Thymus (tissue), 11 donors: ENCODE data around the gene RPS6KA5. TPM values are rescaled to one million over a fixed set of nuclear protein-coding genes. Genes with fewer than 3 reads are reported as not detected.
A peak's percentile ranks its signal among the peaks of the same experiment; 100 is the strongest.

Source experiments
- DNase-seq, 9 donors: peaks; one replicate each; pipeline ENCODE4 v3.0.0-alpha.2; 2013; ENCODE audit warnings: low spot score in 9 of 9, low read depth in 6 of 9, missing footprints in 1 of 9
- H3K27ac ChIP-seq, 2 donors: one replicate each; pipeline ENCODE4 v1.5.1; 2013; ENCODE audit warnings: control low read depth in 1 of 2, low read depth in 1 of 2, low read length in 1 of 2, mild to moderate bottlenecking in 1 of 2, moderate library complexity in 1 of 2
- H3K27me3 ChIP-seq, 2 donors: one replicate each; pipeline ENCODE4 v1.5.1; 2013; ENCODE audit warnings: low read length in 1 of 2; ENCODE audit not compliant: control insufficient read depth in 2 of 2, insufficient read depth in 1 of 2
- H3K36me3 ChIP-seq, 2 donors: one replicate each; pipeline ENCODE4 v1.5.1; 2013; ENCODE audit warnings: low read length in 1 of 2, mild to moderate bottlenecking in 1 of 2, moderate library complexity in 1 of 2; ENCODE audit not compliant: control insufficient read depth in 2 of 2, insufficient read depth in 2 of 2
- H3K4me1 ChIP-seq, 2 donors: one replicate each; pipeline ENCODE4 v1.5.1; 2013; ENCODE audit warnings: low read length in 2 of 2; ENCODE audit not compliant: control insufficient read depth in 2 of 2, insufficient read depth in 2 of 2
- H3K4me3 ChIP-seq, 2 donors: one replicate each; pipeline ENCODE4 v1.5.1; 2013; ENCODE audit warnings: low read length in 2 of 2, control low read depth in 1 of 2, mild to moderate bottlenecking in 1 of 2
- H3K9me3 ChIP-seq, 2 donors: one replicate each; pipeline ENCODE4 v1.5.1; 2013; ENCODE audit warnings: low read length in 1 of 2, mild to moderate bottlenecking in 1 of 2; ENCODE audit not compliant: control insufficient read depth in 2 of 2, insufficient read depth in 1 of 2
- WGBS: extraction: QIAGEN DNeasy Blood & Tissue Kit; methylation state at CpG from one replicate; pipeline ENCODE4 v1.1.7; 2013; 5-methylcytosine and 5-hydroxymethylcytosine counted together
- polyA plus RNA-seq: library from polyadenylated mRNA; stranded (reverse); fragments of 200-250 nt; gene quantifications from one replicate; pipeline ENCODE4 v1.2.3, GENCODE V29; 2013
- total RNA-seq: library from RNA; stranded (reverse); fragments of 120-200 nt; gene quantifications from one replicate; pipeline ENCODE4 v1.2.4, GENCODE V29; 2013
- donor health status: healthy.

The RPS6KA5 gene
- total and polyA plus RNA-seq, 2 donors = 4.0 to 5.1 TPM

GRCh38 chr14:91059576-91060350 lies 678 bp downstream of the RPS6KA5 start:
- Histone ChIP-seq H3K4me1 (peaks cover 11% of the 10 kb centered on the region in 2 donors), H3K36me3 (no peaks in the 10 kb centered on the region), H3K27ac (peak overlapping the region; percentile 90 to 96), H3K27me3 (peaks cover 0 to 4% of the 10 kb centered on the region in 2 donors), H3K9me3 (no peaks in the 10 kb centered on the region), H3K4me3 (peak overlapping the region; percentile 82 to 86)
- peak in 4 of 9 donors; percentile 14 to 54 (median 44) for DNase-seq
- WGBS = under 1% methylated on average over 72 of the region's 72 CpGs

DNA sequence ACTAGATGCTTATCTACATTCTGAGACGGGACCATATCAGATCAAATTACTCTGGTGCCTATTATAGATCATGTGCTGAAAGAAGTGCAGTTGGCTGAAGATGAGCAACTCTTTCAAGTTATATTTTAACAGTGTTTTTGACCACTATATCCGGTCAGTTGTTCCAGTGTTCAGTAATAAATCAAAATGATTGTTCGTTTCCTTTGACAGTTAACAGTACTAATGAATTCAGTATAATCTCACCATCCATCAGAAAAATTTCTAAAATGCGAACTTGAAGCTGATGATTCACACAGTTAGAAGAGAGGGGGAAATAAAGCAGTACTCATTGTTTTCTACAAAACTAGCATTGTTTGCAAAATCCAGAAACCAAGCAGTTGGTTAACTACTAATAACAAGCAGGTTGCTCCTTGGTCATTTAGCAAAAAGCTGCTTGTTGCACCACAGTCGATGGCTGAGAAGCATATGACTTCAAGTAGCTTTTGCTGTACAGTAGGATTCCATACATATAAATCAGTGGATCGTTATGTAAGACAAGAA lies 2.3 kb downstream of the RPS6KA5 start:
- Histone ChIP-seq H3K4me1 (peaks cover 8 to 11% of the 10 kb centered on the region in 2 donors), H3K27ac (no peak overlapping the region), H3K9me3 (no peaks in the 10 kb centered on the region), H3K4me3 (no peak overlapping the region), H3K27me3 (peaks cover 0 to 4% of the 10 kb centered on the region in 2 donors), H3K36me3 (no peaks in the 10 kb centered on the region)
- 82% methylated on average over 6 of the region's 6 CpGs for WGBS
- DNase-seq = no peak

DNA sequence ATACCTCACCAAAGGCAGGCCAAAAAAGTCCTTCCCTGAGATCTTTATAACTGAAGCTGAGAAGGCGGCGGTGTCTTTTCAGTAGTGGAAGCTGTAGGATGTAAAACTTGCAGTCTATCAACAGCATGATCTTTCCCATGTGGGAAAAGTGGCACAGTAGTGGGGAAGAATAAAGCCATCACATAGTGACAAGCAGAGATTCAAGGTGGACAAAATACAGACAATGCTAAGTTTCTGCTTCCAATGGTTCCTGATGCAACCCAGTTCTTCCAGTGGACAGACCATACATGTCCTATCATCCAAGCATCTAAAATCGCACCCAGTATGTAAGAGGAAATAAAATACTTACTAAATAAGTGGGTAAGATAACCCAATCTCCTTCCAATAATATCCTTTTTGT lies 4.1 kb downstream of the RPS6KA5 start:
- no peak overlapping the region for H3K27ac ChIP-seq
- WGBS = 97% methylated on average over 3 of the region's 3 CpGs
- no peak for DNase-seq
- H3K36me3 ChIP-seq = no peaks in the 10 kb centered on the region
- H3K4me3 ChIP-seq = no peak overlapping the region
- peaks cover 0 to 4% of the 10 kb centered on the region in 2 donors for H3K27me3 ChIP-seq
- no peaks in the 10 kb centered on the region for H3K9me3 ChIP-seq
- H3K4me1 ChIP-seq = peaks cover 4 to 8% of the 10 kb centered on the region in 2 donors

DNA sequence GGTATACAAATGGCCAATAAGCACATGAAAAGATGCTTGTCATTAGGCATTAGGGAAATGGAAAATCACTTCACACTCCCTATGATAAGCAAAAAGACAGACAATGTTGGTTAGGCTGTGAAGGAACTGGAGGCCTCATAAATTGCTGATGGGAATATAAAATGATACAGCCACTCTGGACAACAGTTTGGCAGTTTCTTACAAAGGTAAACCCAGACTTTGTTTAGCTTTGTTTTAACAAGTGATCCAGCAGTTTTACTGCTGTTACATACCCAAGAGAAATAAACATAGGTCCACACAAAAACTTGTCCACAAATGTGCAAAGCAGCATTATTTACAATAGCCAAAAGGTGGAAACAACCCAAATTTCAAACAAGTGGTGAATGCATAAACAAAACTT lies 5.4 kb downstream of the RPS6KA5 start:
- H3K27ac ChIP-seq = no peak overlapping the region
- peaks cover 0 to 4% of the 10 kb centered on the region in 2 donors for H3K27me3 ChIP-seq
- H3K4me1 ChIP-seq = peaks cover 0 to 3% of the 10 kb centered on the region in 2 donors
- no peak overlapping the region for H3K4me3 ChIP-seq
- DNase-seq = no peak
- no peaks in the 10 kb centered on the region for H3K36me3 ChIP-seq
- peaks cover 0 to 2% of the 10 kb centered on the region in 2 donors for H3K9me3 ChIP-seq

GRCh38 chr14:91048676-91049075 lies 11.8 kb downstream of the RPS6KA5 start:
- no peak for DNase-seq
- 98% methylated on average over 1 of the region's 1 CpG for WGBS

DNA sequence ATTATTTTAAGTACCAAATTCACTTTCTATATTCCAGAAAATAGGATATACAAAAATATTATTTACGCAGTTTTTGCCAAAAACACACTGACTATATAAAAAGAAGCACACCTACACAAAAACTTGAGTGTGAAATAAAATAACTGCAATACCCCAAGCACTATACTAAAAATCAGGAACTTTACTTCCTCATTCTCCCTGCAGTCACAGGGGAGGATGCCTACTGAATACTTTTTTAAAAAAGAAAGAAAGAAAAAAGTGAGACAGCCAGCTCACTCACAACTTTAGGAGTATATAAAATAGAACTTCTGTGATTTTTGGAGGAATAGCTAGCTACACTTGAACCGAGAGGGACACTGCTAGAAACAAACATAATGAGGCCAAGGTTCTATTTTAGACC lies 12.2 kb downstream of the RPS6KA5 start:
- no peak overlapping the region for H3K4me3 ChIP-seq
- 76% methylated on average over 2 of the region's 2 CpGs for WGBS
- peaks cover 0 to 3% of the 10 kb centered on the region in 2 donors for H3K4me1 ChIP-seq
- no peaks in the 10 kb centered on the region for H3K27me3 ChIP-seq
- H3K36me3 ChIP-seq = no peaks in the 10 kb centered on the region
- no peak overlapping the region for H3K27ac ChIP-seq
- DNase-seq = no peak
- peaks cover 0 to 2% of the 10 kb centered on the region in 2 donors for H3K9me3 ChIP-seq

More at GRCh38 chr14:91048676-91049075, 11.8 kb downstream of the RPS6KA5 start:
- Histone ChIP-seq H3K9me3 (peaks cover 0 to 2% of the 10 kb centered on the region in 2 donors), H3K27me3 (no peaks in the 10 kb centered on the region), H3K4me3 (no peak overlapping the region), H3K27ac (no peak overlapping the region), H3K36me3 (no peaks in the 10 kb centered on the region), H3K4me1 (peaks cover 0 to 3% of the 10 kb centered on the region in 2 donors)

DNA sequence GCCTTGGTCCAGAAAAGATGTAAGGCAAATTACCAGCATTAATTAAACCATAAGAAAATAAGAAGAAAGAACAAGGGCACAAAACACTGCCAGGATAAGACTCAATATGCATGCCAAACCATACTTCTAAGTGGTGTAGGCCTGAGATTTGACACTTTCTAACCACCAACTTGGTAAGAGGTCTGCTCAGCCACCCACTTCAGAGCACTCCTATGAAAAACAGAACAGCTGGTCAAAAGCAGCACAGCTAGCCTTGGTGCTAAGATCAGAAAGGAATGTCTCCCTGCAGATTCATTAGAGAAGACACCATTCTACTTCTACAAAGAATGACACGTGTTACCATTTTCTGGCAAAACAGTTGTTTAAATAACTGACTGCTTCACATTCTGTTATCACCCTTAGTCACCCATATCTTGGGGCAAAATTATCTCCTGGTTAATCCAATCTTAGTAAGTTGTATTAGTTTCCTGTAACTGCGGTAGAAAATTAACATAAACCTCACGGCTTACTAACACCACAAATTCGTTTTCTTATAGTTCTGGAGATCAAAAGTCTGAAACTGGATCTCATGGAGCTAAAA lies 13.2 kb downstream of the RPS6KA5 start:
- H3K27me3 ChIP-seq = no peaks in the 10 kb centered on the region
- peaks cover 0 to 2% of the 10 kb centered on the region in 2 donors for H3K9me3 ChIP-seq
- H3K36me3 ChIP-seq = no peaks in the 10 kb centered on the region
- 96% methylated on average over 4 of the region's 4 CpGs for whole genome bisulfite sequencing
- H3K27ac ChIP-seq = no peak overlapping the region
- peaks cover 0 to 3% of the 10 kb centered on the region in 2 donors for H3K4me1 ChIP-seq
- no peak for DNase-seq
- H3K4me3 ChIP-seq = no peak overlapping the region

DNA sequence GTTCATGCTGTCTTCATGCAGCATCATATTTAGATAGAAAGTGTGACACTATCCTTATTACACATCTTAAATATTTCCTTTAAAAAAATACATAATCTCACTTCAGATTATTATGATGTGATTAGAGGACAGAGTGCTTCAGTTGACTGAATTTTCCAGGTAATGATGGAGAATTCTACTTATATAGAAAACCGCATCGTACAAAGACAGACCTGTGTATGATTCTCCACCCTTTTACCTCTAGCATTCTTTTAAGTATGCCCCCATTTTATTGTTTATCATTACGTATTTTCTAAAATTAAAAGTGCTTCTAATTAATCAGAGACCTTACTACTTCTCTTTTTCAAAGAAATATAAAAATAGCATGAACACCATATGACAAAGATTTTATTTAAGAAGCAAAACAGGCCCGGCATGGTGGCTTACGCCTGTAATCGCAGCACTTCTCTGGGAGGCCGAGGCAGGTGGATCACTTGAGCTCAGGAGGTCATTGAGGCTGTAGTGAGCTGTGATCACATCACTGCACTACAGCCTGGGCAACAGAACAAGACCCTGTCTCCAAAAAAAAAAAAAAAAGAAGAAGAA lies 13.9 kb downstream of the RPS6KA5 start:
- no peak overlapping the region for H3K4me3 ChIP-seq
- no peak overlapping the region for H3K27ac ChIP-seq
- peaks cover 0 to 2% of the 10 kb centered on the region in 2 donors for H3K9me3 ChIP-seq
- WGBS = 84% methylated on average over 7 of the region's 7 CpGs
- H3K27me3 ChIP-seq = no peaks in the 10 kb centered on the region
- H3K4me1 ChIP-seq = peaks cover 0 to 3% of the 10 kb centered on the region in 2 donors
- no peaks in the 10 kb centered on the region for H3K36me3 ChIP-seq
- no peak for DNase-seq

- no peak for DNase-seq
- no peaks in the 10 kb centered on the region for H3K9me3 ChIP-seq
- 46% methylated on average over 2 of the region's 2 CpGs for WGBS
- H3K4me1 ChIP-seq = no peaks in the 10 kb centered on the region
- H3K36me3 ChIP-seq = no peaks in the 10 kb centered on the region
- no peak overlapping the region for H3K4me3 ChIP-seq
- H3K27ac ChIP-seq = no peak overlapping the region
- no peaks in the 10 kb centered on the region for H3K27me3 ChIP-seq
These were observed 19.0 kb downstream of the RPS6KA5 start for GRCh38 chr14:91041450-91041849.
